Neutrophil (primary cell): ENCODE data around the gene PSG4.
"Not testable (repeated sequence)": the region's sequence is repeated elsewhere in the genome, so short reads cannot be mapped to it uniquely, and the experiment has no call there.

ENCODE experiments used
- H3K27ac ChIP-seq: fragments of 200-600 bp; sonication (generic); 2 replicates; pipeline ENCODE4 v1.5.1; 2016; ENCODE audit warnings: mild to moderate bottlenecking, moderate library complexity
- H3K27me3 ChIP-seq: fragments of 200-600 bp; sonication (generic); 2 replicates; pipeline ENCODE4 v1.6.0; 2016; ENCODE audit warnings: mild to moderate bottlenecking
- H3K36me3 ChIP-seq: fragments of 200-600 bp; sonication (generic); 2 replicates; pipeline ENCODE4 v1.5.1; 2017
- H3K4me1 ChIP-seq, 2 experiments: fragments of 200-600 bp in 1 of 2; sonication (generic) in 1 of 2; 1 replicate in 1 of 2; 2 replicates in 1 of 2; pipeline versions ENCODE4 v1.5.1 to v1.6.1; 2013 to 2016; ENCODE audit warnings: low read depth in 1 of 2, low read length in 1 of 2, mild to moderate bottlenecking in 1 of 2, moderate library complexity in 1 of 2; ENCODE audit not compliant: control insufficient read depth in 1 of 2, insufficient read depth in 1 of 2
- H3K4me3 ChIP-seq, 2 experiments: fragments of 200-600 bp in 1 of 2; sonication (generic) in 1 of 2; 1 replicate in 1 of 2; 2 replicates in 1 of 2; pipeline ENCODE4 v1.5.1; 2013 to 2016; ENCODE audit warnings: low read depth in 1 of 2, low read length in 1 of 2, mild to moderate bottlenecking in 1 of 2, moderate library complexity in 1 of 2
- H3K9me3 ChIP-seq: fragments of 200-600 bp; sonication (generic); 2 replicates; pipeline ENCODE4 v1.5.1; 2016

The PSG4 gene

DNA sequence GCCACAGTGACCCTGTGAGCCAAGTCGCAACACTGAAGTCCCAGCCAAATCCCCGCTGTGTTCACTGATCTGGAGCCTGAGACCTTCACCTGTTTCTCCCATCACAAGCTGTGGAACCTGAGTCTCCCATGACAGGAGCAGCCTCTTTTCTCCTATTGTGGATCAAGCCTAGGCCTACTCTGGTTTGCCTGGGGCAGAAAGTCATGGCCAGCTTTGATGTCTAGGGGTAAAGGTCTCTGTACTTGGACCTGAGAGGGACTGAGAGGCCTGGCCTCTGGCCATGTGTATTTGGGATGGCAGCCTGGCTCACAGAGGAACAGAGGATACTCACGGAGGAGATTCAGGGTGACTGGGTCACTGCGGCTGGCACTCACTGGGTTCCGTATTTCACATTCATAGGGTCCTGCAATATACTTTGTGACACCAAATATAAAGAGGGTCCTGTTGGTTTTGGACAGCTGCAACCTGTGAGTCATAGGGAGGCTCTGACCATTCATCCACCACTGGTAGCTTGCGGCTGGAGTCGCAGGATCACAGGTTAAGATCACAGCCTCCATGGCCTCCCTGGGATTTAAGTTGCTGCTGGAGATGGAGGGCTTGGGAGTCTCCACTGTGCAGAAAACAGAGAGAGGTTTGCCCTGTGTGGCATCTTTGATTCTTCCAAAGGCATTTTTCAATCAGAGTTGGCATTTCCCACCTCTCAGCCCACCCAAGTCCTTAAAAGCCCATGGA lies 7.6 kb downstream of the PSG4 start:
- H3K4me3 ChIP-seq, H3K27ac ChIP-seq, H3K9me3 ChIP-seq, H3K27me3 ChIP-seq, H3K4me1 ChIP-seq, H3K36me3 ChIP-seq: not testable (repeated sequence)

DNA sequence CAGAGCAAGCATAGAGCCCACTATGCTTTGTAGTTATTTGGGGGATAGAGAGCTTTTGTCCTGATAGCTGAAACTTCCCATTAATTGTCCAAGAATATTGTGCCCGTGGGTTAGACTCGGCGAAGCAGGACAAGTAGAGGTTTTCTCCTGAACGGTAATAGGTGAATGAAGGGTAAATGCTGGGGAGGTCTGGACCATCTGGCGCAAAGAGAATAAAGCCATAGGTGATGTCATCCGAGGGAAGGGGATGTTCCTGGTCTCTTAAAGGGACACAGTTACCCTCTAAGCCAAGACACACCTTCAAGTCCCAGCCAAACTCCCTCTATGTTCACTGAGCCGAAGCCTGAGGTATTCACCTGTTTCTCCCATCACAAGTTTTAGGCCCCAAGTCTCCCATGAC lies 11.0 kb downstream of the PSG4 start:
- not testable (repeated sequence) for H3K36me3 ChIP-seq, H3K9me3 ChIP-seq, H3K4me1 ChIP-seq, H3K27ac ChIP-seq, H3K4me3 ChIP-seq, H3K27me3 ChIP-seq

DNA sequence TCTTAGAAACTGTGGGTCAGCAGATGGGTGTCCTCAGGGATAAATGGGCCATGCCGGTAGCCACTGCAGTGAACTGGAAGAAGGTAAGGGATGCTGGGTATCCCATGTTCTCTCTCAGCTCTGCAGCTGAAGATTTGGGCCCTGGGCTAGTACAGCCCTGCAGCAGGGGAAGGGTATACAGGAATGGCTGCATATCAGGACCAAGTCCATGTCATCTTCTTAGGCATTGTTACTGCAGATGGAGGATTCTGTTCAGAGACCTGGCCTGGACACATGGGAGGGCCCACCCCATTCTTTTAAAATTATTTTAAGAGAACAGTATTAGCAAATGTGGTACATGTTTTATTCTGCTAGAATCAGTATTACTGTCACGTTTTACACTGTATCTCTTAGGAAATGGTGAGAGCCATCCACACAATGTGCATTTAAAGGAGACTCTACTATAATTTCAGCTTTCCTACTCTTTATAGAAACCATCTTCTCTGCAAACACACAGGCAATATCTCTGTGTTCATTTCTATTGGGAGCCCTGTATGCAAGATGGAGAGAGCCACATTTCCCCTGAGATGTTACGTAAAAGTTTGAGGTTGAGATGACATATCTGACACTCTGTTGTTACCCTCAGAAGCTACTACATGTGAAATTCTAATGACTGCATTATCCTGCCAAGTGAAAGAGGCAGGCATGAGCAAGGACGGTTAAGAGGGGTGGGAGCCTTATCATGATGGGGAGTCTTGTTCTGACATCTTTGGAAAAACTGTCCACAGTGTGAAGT lies 12.9 kb downstream of the PSG4 start:
- H3K27ac ChIP-seq, H3K4me1 ChIP-seq, H3K9me3 ChIP-seq, H3K36me3 ChIP-seq, H3K4me3 ChIP-seq, H3K27me3 ChIP-seq: not testable (repeated sequence)

DNA sequence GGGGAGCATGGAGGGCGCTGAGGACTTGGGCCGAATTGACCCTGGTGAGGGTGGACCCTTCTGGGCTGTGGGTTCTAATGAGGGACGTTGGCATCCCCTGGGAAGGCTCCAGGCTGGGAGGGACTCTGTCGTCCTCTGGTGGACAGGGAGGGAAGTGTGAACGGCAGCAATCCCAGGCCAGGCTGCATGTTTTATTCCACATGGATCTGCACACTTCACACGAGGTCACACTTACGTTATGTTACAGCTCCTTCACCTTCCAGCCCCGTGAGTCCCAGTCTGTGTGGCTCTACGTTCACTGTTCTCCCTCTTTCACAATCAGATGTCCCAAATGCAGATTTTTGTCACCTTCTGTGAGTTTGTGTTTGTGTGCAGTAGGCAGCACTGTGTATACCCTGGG lies 17.3 kb downstream of the PSG4 start:
- not testable (repeated sequence) for H3K27me3 ChIP-seq, H3K4me1 ChIP-seq, H3K36me3 ChIP-seq, H3K27ac ChIP-seq, H3K9me3 ChIP-seq, H3K4me3 ChIP-seq

DNA sequence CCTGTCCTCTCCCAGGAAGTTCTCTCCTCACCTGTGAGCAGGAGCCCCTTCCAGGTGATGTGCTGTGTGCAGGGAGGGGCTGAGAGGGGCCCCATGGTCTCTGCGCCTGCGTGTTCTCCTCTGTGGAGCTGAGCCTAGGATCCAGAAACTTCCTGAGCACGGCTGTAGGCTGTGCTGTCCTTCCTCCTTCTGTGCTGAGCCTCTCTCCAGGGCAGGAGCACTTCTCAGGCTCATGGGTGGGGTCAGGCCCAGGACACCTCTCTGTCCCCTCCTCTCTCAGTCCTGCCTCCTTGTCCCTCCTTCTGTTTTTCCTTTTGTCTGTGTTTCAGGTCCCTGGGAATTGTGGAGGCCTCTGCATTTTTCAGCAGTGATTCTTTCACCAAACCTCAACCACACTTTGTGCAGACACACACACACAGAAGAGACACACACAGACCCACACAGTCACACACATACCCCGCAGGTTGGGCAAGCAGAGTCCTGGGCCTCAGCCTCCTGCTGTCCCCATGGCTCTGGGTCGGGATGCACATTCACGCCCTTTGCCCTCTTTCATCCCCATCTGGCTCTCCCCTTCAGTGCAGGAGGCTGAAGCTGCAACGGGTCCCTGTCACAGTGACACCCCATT lies 19.0 kb downstream of the PSG4 start, which contains the start of gene PSG5:
Gene PSG5 (minus strand): TSS at position 226 of the 625 bp plus-strand sequence. CDS start 131 bp downstream, at position 95.
- not testable (repeated sequence) for H3K4me1 ChIP-seq, H3K9me3 ChIP-seq, H3K27me3 ChIP-seq, H3K27ac ChIP-seq, H3K36me3 ChIP-seq, H3K4me3 ChIP-seq

DNA sequence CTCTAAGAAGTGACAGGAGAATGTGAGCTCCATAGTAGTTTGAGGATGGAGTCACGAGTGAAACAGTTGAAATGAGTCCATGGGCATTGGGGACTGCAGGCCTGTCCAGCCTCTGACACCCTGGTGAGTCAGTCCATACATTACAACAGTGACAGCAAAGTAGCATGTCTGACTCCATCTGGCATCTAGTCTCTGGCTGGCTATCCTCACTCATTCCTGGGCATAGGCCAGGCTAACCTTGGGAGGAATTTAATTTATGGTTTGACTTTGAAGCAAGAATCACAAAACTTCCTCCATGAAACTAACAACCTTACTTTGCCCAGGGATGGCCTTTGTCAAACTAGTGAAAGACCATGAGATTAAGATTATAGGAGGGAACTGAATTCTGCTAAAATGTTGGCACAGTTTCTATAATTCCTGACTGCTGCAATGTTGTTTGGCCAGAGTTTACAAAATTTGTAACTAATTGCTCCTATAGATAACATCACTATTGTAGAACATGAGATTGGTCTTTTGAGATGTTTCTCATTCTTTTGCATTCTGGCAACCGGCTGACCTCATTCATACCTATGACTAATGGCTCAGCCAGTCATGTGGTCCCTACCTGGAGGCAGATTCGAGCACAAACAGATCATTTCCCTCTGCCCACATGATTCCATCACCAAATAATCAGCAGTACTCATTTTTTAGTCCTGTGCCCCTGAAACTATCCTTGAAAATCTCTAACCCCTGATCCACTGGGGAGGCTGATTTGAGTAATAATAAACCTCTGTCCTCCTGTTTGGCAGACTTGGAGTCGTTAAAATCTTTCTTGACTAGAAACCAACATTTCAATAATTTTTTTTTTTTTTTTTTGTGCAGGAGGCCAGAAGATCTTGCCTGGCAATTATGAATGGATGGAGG lies 23.3 kb downstream of the PSG4 start:
- H3K9me3 ChIP-seq, H3K27ac ChIP-seq, H3K4me1 ChIP-seq, H3K36me3 ChIP-seq, H3K27me3 ChIP-seq, H3K4me3 ChIP-seq: not testable (repeated sequence)

DNA sequence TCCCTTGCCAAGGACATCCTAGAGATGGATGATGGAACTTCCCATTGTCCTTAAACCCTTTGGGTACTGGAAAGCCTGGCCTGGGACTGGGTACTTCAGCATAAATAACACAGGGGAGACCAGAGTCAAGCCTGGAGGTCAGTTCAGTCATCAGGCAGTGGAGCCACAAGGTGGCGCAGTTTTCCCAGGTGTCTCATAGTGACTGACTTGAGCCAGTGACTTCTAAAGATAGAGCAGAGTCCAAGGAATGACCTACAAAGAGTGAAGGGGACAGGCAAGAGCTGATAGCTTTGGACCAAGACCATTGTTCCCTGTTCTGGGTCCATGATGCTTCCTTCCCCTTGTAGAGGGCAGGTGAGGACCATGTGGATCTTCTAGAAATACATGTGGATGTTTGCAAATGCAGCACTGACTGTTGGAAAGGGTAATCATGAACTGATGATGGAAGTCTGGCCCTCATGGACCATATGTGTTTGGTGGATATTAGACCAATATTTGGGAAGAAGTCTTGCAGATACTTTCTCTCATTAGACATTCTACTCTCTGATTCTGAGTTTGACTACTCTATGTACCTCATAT lies 25.8 kb downstream of the PSG4 start:
- H3K27me3 ChIP-seq, H3K36me3 ChIP-seq, H3K27ac ChIP-seq, H3K4me1 ChIP-seq, H3K9me3 ChIP-seq, H3K4me3 ChIP-seq: not testable (repeated sequence)

DNA sequence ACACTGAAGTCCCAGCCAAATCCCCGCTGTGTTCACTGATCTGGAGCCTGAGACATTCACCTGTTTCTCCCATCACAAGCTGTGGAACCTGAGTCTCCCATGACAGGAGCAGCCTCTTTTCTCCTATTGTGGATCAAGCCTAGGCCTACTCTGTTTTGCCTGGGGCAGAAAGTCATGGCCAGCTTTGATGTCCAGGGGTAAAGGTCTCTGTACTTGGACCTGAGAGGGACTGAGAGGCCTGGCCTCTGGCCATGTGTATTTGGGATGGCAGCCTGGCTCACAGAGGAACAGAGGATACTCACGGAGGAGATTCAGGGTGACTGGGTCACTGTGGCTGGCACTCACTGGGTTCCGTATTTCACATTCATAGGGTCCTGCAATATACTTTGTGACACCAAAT lies 26.9 kb downstream of the PSG4 start:
- H3K27ac ChIP-seq, H3K4me3 ChIP-seq, H3K9me3 ChIP-seq, H3K27me3 ChIP-seq, H3K36me3 ChIP-seq, H3K4me1 ChIP-seq: not testable (repeated sequence)

DNA sequence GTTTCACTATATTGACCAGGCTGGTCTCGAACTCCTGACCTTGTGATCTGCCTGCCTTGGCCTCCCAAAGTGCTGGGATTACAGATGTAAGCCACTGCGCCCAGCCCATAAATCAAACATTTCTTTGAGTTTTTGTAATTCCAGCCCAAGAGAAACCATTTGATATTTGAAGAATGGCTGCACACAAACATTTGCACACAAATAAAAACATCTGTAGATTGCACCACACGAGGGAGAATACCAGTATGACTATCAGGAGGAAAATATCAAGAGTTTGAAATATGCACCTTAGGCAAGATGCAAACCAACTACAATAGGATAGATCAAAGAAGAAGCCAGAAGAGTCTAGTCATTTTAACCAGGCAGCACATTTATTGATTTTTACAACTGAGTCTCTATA lies 39.5 kb downstream of the PSG4 start:
- H3K9me3 ChIP-seq, H3K36me3 ChIP-seq, H3K27ac ChIP-seq, H3K4me3 ChIP-seq, H3K4me1 ChIP-seq, H3K27me3 ChIP-seq: not testable (repeated sequence)

DNA sequence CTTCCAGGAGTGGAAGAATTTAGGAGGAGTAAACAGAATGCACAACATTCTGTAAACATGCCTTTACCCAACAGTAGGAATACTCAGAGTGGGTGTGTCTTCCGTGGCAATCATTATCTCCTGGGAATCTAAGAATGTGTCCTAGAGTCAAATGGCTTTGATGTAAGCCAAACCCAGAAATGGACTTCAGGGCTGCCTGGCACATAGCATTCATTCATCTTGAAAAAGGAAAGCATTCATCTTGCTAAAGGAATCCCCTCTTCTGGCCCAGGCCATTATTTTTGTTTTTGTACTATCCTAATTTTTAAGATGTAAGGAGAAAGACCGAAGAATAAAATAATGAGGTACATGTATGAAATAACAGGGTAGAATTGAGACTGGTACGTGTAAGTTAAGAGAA lies 42.3 kb downstream of the PSG4 start:
- not testable (repeated sequence) for H3K36me3 ChIP-seq, H3K9me3 ChIP-seq, H3K4me3 ChIP-seq, H3K27me3 ChIP-seq, H3K4me1 ChIP-seq, H3K27ac ChIP-seq

DNA sequence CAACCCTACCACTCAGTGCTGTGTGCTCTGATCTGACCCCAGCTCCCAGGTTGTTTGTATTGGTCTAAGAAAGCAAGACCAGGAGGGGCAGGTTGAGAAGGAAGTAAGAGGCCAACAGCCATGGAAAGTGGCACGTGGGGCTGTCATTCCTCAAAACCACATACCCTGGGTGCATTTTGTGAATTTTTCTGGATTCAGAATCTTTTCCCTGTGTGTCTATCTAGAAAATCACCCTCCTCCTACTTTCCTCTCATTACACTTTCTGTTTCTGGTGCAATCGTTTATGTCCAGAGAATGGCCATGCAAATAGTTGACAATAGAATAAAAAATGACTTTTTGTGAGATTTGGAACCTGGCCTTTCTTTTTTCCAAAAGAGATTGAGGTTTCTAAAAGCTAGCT lies 43.2 kb downstream of the PSG4 start:
- H3K27me3 ChIP-seq, H3K36me3 ChIP-seq, H3K9me3 ChIP-seq, H3K4me1 ChIP-seq, H3K27ac ChIP-seq, H3K4me3 ChIP-seq: not testable (repeated sequence)
